Psoas muscle (tissue), 8 donors: Measurements from ENCODE around the gene FBXO42. TPM values are rescaled to one million over a fixed set of nuclear protein-coding genes. Genes with fewer than 3 reads are reported as not detected.
A peak's percentile ranks its signal among the peaks of the same experiment; 100 is the strongest.

Experiments
- ATAC-seq, 4 donors: fragments of 200-7000 bp; cut with Tn5 transposase; one replicate each; pipeline ENCODE4 v1.9.1; 2020; ENCODE audit warnings: moderate library complexity in 3 of 4, mild to moderate bottlenecking in 2 of 4
- DNase-seq, 2 donors: peaks; one replicate each; pipeline ENCODE4 v3.0.0-alpha.2; 2020
- H3K27ac ChIP-seq: fragments of 200-600 bp; one replicate; pipeline ENCODE4 v1.8.0; 2022
- H3K27me3 ChIP-seq, 3 donors: fragments of 200-600 bp in 1 of 3; one replicate each; pipeline versions ENCODE4 v1.6.1 to v1.8.0; 2013 to 2022; ENCODE audit warnings: low read length in 2 of 3, mild to moderate bottlenecking in 2 of 3, moderate library complexity in 1 of 3; ENCODE audit not compliant: insufficient read depth in 3 of 3
- H3K36me3 ChIP-seq, 2 donors: fragments of 200-600 bp in 1 of 2; one replicate each; pipeline versions ENCODE4 v1.6.1 to v1.8.0; 2013 to 2022; ENCODE audit warnings: low read depth in 1 of 2, mild to moderate bottlenecking in 1 of 2, moderate library complexity in 1 of 2; ENCODE audit not compliant: insufficient read depth in 1 of 2
- H3K4me1 ChIP-seq: fragments of 200-600 bp; one replicate; pipeline ENCODE4 v1.8.0; 2022
- H3K4me3 ChIP-seq: fragments of 200-600 bp; one replicate; pipeline ENCODE4 v1.8.0; 2022; ENCODE audit warnings: mild to moderate bottlenecking
- H3K9me3 ChIP-seq: fragments of 200-600 bp; one replicate; pipeline ENCODE4 v1.8.0; 2022
- CTCF ChIP-seq: fragments of 200-600 bp; IDR thresholded peaks from one replicate; pipeline ENCODE4 v1.8.0; 2022; ENCODE audit warnings: antibody characterized with exemption
- WGBS, 3 donors: extraction: QIAGEN DNeasy Blood & Tissue Kit; methylation state at CpG; one replicate each; pipeline versions ENCODE4 v1.1.6 to v1.1.7; 2013; 5-methylcytosine and 5-hydroxymethylcytosine counted together
- intact Hi-C, 2 donors: fragments of 100-400 bp; cut with DNase I; formaldehyde crosslinking; loops; one replicate each; pipeline versions ENCODE4 v1.11.0 to v1.14.2; 2022
- polyA plus RNA-seq, 3 donors: library from polyadenylated mRNA; stranded (reverse); fragments of 200-250 nt; gene quantifications; one replicate each; pipeline ENCODE4 v1.2.3, GENCODE V29; 2013
- total RNA-seq, 4 donors: library from RNA; stranded (reverse); fragmentation: NEBNext Ultra II Directional in 2 of 4; extraction: Animal tissue kit (Norgen Biotek cat#: 25700) in 2 of 4; gene quantifications; one replicate each; pipeline versions ENCODE4 v1.2.1 to v1.2.4, GENCODE V29; 2021 to 2023
- donor health status: healthy with polysubstance abuse.
- donor health status: DM: no; HTN: no; CAD: no; lungs with moderate emphysema.
- donor health status: Bipolar disorder and iron deficiency.
- donor health status: healthy.
- donor health status: DM: yes; HTN: yes; CAD: no.
- donor health status: DM: no; HTN: no; CAD: no.
- donor health status: DM: no; HTN: no; CAD: no.
- donor health status: DM: yes; HTN: yes; CAD: no.

FBXO42 gene
- total and polyA plus RNA-seq, 7 donors = 7.4 to 26.6 (median 18.7) TPM

GRCh38 chr1:16380868-16381267 is 28.6 kb upstream of the FBXO42 start:
- H3K36me3 ChIP-seq = no peaks in the 10 kb centered on the region
- no peak overlapping the region for H3K4me3 ChIP-seq
- no peak for ATAC-seq
- H3K27ac ChIP-seq = no peak overlapping the region
- TF ChIP-seq CTCF = no peak
- no peak for DNase-seq
- H3K9me3 ChIP-seq = no peaks in the 10 kb centered on the region
- H3K27me3 ChIP-seq = no peaks in the 10 kb centered on the region
- 65 to 89% (median 68%) methylated on average over 4 of the region's 4 CpGs for WGBS, 3 donors
- intact Hi-C loops = no loop called here
- peaks cover 62% of the 10 kb centered on the region for H3K4me1 ChIP-seq

GRCh38 chr1:16378443-16378842 is 26.2 kb upstream of the FBXO42 start:
- Histone ChIP-seq H3K27me3 (no peaks in the 10 kb centered on the region), H3K4me1 (peaks cover 62% of the 10 kb centered on the region), H3K36me3 (no peaks in the 10 kb centered on the region), H3K9me3 (no peaks in the 10 kb centered on the region), H3K27ac (peak overlapping the region; percentile 46), H3K4me3 (no peak overlapping the region)
- intact Hi-C loops = no loop called here
- no peak for DNase-seq
- peak; percentile 32 to 61 (median 42) for ATAC-seq
- TF ChIP-seq CTCF = no peak
- 39 to 49% (median 39%) methylated on average over 7 of the region's 7 CpGs for WGBS, 3 donors

- 60 to 80% (median 62%) methylated on average over 4 of the region's 4 CpGs for WGBS, 3 donors
These were observed 24.7 kb upstream of the FBXO42 start for GRCh38 chr1:16376971-16377370.

GRCh38 chr1:16375521-16376340 is 23.5 kb upstream of the FBXO42 start:
- TF ChIP-seq CTCF = no peak
- Histone ChIP-seq H3K27ac (peak overlapping the region; percentile 31), H3K36me3 (no peaks in the 10 kb centered on the region), H3K4me3 (no peak overlapping the region), H3K9me3 (no peaks in the 10 kb centered on the region), H3K4me1 (peaks cover 77% of the 10 kb centered on the region), H3K27me3 (no peaks in the 10 kb centered on the region)
- 38 to 59% (median 50%) methylated on average over 15 of the region's 15 CpGs for WGBS, 3 donors
- DNase-seq = no peak
- peak in 3 of 4 donors; percentile 15 to 50 (median 31) for ATAC-seq
- intact Hi-C loops = no loop called here

More at GRCh38 chr1:16376971-16377370, 24.7 kb upstream of the FBXO42 start:
- Histone ChIP-seq H3K9me3 (no peaks in the 10 kb centered on the region), H3K36me3 (no peaks in the 10 kb centered on the region), H3K27me3 (no peaks in the 10 kb centered on the region), H3K27ac (peak overlapping the region; percentile 46), H3K4me3 (no peak overlapping the region), H3K4me1 (peaks cover 72% of the 10 kb centered on the region)
- intact Hi-C loops = no loop called here
- ATAC-seq (no peak), DNase-seq (no peak)
- TF ChIP-seq CTCF = no peak
